K562 (cell line): ENCODE measurements around the gene CHRM4.
A peak's percentile ranks its signal among the peaks of the same experiment; 100 is the strongest.

Experiments used
- POLR2AphosphoS5 ChIP-seq: IDR thresholded peaks from 2 replicates; pipeline ENCODE4 v1.6.1; 2011; ENCODE audit warnings: mild to moderate bottlenecking, low read depth, low read length, moderate library complexity; ENCODE audit not compliant: control insufficient read depth, insufficient read depth
- ZFP36 ChIP-seq: fragments of 150-350 bp; IDR thresholded peaks from 2 replicates; pipeline ENCODE4 v1.6.1; 2018; ENCODE audit warnings: low read length, low read depth; ENCODE audit not compliant: partially characterized antibody

DNA sequence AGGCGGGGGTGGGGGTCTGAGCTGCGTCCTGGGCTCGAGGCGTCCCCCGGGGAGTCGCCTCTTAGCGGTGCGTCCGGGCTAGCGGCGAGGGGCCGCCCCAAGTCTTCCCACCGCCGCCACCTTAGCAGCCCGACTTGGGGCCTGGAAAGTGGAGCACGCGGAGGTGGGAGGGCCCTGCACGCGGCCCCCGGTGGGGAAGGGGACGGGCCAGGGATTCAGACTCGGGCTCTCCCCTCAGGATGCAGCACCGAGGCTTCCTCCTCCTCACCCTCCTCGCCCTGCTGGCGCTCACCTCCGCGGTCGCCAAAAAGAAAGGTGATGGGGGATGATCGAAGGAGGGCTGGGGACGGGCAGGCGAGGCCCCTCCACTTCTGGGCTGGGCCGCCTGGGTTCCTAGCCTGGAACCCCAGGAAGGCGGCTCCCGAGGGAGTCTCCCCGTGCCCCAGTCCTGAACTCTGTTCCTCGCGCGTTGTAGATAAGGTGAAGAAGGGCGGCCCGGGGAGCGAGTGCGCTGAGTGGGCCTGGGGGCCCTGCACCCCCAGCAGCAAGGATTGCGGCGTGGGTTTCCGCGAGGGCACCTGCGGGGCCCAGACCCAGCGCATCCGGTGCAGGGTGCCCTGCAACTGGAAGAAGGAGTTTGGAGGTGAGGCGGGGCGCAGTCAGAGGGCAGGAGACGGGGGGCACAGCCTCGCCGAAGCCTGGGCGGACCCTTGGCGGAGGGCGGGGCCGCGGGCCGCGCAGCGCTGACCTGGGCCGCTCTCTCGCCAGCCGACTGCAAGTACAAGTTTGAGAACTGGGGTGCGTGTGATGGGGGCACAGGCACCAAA, 9.5 kb downstream of the CHRM4 start:
- TF ChIP-seq ZFP36: no peak
- TF ChIP-seq POLR2AphosphoS5: peak; percentile 1; the same call in 1 of the 2 replicates
